ENCODE results near the gene ANTKMT. TPM values are rescaled to one million over a fixed set of nuclear protein-coding genes. Genes with fewer than 3 reads are reported as not detected.

ANTKMT gene
- total RNA-seq, 2 experiments from 2014 or later: 21.6 to 23.2 TPM

- Mint-ChIP-seq H3K27me3 (peaks cover 15% of the 10 kb centered on the region), H3K27ac (peak overlapping the region; percentile 74), H3K36me3 (no peaks in the 10 kb centered on the region), H3K9me3 (no peaks in the 10 kb centered on the region), H3K4me3 (peak overlapping the region; percentile 77), H3K4me1 (peaks cover 6% of the 10 kb centered on the region)
- DNase-seq (peak; percentile 82), ATAC-seq (ENCODE audit: low read depth) (peak; percentile 70)
- POLR2A ChIA-PET: interaction anchor here (0.7 to 2.3 kb wide), 9 partner anchors 11 to 93 kb away, joined by 3 to 11 read pairs (median 6); partner anchors contain the start of genes ANTKMT, CCDC78, CHTF18 and CIAO3
Observed at GRCh38 chr16:695355-696089, 25.4 kb upstream of the ANTKMT start.

DNA sequence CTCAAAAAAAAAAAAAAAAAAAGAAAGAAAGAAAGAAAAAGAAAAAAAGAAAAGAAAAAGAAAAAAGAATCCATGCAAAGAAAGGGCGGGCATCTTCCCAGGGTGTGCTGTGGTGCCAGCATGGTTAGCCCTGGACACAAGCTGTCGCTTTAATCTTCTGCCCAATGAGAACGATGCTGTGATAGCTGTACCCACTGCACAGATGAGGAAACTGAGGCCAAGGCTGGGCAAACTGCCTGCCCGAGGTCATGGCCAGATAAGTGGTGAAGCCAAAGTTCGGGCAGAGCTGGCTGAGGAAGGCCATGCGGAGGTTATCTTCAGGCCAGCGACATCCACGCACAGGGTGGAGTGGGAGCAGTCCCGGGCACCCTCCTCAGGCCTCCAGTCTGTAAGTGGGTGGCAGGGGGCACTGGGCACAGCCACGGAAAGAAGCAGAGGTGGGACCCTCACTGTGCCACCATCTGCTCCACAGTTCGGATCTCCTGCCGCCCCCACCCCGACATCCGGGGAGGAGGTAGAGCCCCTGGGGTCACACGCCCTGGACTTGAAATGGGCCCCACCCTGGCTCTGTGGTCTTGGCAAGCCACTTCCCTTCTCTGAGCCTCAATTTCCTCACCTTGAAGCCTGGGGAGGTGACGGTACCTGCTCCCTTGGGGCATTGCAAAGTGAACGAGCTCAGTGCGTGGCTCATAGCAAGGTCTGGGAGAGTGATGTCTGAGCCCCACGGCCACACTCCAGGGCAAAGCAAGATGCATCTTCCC lies 21.9 kb upstream of the ANTKMT start:
- ATAC-seq (ENCODE audit: low read depth) (no peak), DNase-seq (no peak)
- H3K4me1 Mint-ChIP-seq: peaks cover 6% of the 10 kb centered on the region
- no peaks in the 10 kb centered on the region for H3K36me3 Mint-ChIP-seq
- H3K4me3 Mint-ChIP-seq: peak overlapping the region; percentile 6
- POLR2A ChIA-PET: interaction anchor here (0.7 to 1.1 kb wide), 2 partner anchors 9 to 19 kb away, joined by 3 to 6 read pairs; partner anchors contain the start of gene WDR24
- peaks cover 17% of the 10 kb centered on the region for H3K27me3 Mint-ChIP-seq
- no peak overlapping the region for H3K27ac Mint-ChIP-seq
- H3K9me3 Mint-ChIP-seq: no peaks in the 10 kb centered on the region

DNA sequence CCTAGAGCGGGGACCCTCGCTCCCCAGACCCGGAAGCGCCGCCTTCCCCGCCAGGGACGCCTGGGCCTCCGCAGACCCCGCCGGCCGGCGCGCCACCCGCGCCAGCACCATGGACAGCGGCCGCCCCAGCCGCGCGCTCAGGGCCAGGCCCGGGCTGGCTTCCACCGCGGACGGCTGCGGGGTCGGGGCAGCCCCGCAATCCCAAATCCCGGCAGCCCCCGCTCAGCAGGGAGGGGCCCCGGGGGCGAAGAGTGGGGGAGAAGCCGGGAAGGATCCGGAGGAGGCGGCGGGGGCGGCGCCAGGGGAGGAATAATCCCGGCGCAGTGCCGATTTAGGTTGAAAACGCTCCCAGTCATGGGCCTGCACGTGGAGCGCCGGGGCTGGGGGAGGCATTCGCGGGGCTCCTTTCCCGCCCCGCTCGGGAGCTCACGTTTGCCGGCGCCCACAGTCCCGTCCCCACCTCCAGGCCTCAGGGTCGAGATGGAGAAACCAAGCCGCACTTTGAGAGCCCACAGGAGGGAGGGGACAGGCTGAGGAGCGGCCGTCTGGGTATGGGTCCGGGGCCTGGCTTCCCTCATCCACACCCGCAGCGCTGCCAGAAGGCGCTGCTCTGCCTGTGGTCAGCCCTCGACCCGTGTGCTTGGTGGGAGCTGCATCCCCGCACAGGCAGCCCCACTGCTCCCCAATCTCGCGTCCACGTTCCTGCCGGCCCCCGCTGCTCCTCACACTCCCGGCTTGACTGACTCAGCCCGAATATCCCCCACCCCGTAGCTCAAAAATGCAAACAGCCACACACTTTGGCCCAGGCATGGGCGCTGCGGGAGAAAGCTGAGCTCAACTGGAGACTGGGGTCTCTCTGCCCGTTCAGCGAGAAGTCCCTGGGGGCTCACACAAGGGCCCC lies 20.0 kb upstream of the ANTKMT start:
- peak; percentile 83 for DNase-seq
- Mint-ChIP-seq H3K36me3 (no peaks in the 10 kb centered on the region), H3K9me3 (no peaks in the 10 kb centered on the region)

GRCh38 chr16:702341-702740 lies 18.6 kb upstream of the ANTKMT start:
- H3K9me3 Mint-ChIP-seq: no peaks in the 10 kb centered on the region
- POLR2A ChIA-PET: no interaction called here
- no peak overlapping the region for H3K27ac Mint-ChIP-seq
- DNase-seq (no peak), ATAC-seq (ENCODE audit: low read depth) (no peak)
- H3K36me3 Mint-ChIP-seq: no peaks in the 10 kb centered on the region
- H3K4me1 Mint-ChIP-seq: peaks cover 3% of the 10 kb centered on the region
- H3K4me3 Mint-ChIP-seq: no peak overlapping the region
- peaks cover 29% of the 10 kb centered on the region for H3K27me3 Mint-ChIP-seq

More for the DNA sequence above, 20.0 kb upstream of the ANTKMT start:
- H3K27ac Mint-ChIP-seq: no peak overlapping the region
- peak; percentile 54 for ATAC-seq (ENCODE audit: low read depth)
- no peak overlapping the region for H3K4me3 Mint-ChIP-seq
- H3K4me1 Mint-ChIP-seq: peaks cover 3% of the 10 kb centered on the region
- POLR2A ChIA-PET: no interaction called here
- peaks cover 17% of the 10 kb centered on the region for H3K27me3 Mint-ChIP-seq

GRCh38 chr16:703406-703805 lies 17.5 kb upstream of the ANTKMT start:
- DNase-seq: no peak
- H3K4me1 Mint-ChIP-seq: peaks cover 3% of the 10 kb centered on the region
- H3K27me3 Mint-ChIP-seq: peaks cover 37% of the 10 kb centered on the region
- no peaks in the 10 kb centered on the region for H3K36me3 Mint-ChIP-seq
- POLR2A ChIA-PET: no interaction called here
- H3K27ac Mint-ChIP-seq: no peak overlapping the region
- ATAC-seq (ENCODE audit: low read depth): no peak
- H3K9me3 Mint-ChIP-seq: no peaks in the 10 kb centered on the region
- no peak overlapping the region for H3K4me3 Mint-ChIP-seq

GRCh38 chr16:704047-704446 lies 16.9 kb upstream of the ANTKMT start:
- Mint-ChIP-seq H3K4me1 (peaks cover 3% of the 10 kb centered on the region), H3K27ac (no peak overlapping the region), H3K27me3 (peaks cover 42% of the 10 kb centered on the region), H3K4me3 (no peak overlapping the region), H3K9me3 (no peaks in the 10 kb centered on the region), H3K36me3 (no peaks in the 10 kb centered on the region)
- ATAC-seq (ENCODE audit: low read depth): no peak
- POLR2A ChIA-PET: interaction anchor here (0.8 kb wide), 1 partner anchor 17 kb away, joined by 3 read pairs; the partner anchor contains the start of gene ANTKMT
- no peak for DNase-seq

DNA sequence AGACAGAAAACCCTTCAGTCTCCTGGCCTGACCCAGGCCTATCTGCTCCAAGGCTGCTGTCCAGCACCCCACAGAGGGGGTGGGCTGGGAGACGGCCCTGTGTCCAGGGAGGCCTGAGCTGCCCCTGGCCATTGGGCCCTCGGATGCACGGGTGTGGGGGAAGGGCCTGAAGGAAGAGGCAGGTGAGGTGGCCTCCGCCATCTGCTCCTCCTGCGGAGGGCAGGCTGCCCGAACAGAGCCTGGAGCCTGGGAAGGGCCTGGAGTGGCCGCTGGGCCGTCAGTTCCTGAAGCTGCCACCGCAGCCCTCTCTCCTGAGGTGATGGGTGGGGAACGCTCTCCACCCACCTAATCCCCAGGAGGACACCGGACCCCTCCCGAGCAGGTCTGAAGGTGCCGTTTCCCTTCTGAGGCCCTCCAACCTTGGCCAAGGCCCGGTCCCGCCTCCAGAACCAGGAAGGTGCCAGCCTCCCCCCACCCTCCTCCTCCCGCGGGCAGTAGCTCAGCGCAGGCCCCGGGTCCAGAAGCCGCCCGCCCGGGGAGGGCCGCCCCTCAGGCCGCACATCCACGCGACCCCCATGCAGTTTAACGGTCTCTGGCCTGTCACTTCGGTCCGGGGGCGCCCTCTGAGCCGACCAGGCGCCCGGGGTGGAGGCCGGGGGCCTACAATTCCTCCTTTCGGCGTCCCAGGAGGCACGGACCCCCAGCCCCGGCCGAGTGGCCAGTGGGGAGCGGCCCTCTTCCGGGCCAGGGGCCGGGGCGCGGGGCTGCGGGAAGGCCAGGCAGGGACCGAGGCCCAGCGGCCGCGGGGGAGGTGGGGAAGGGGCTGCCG lies 16.2 kb upstream of the ANTKMT start:
- DNase-seq (no peak), ATAC-seq (ENCODE audit: low read depth) (no peak)
- H3K9me3 Mint-ChIP-seq: no peaks in the 10 kb centered on the region
- no peaks in the 10 kb centered on the region for H3K4me1 Mint-ChIP-seq
- H3K27ac Mint-ChIP-seq: no peak overlapping the region
- H3K36me3 Mint-ChIP-seq: no peaks in the 10 kb centered on the region
- H3K4me3 Mint-ChIP-seq: no peak overlapping the region
- H3K27me3 Mint-ChIP-seq: peaks cover 48% of the 10 kb centered on the region
- POLR2A ChIA-PET: interaction anchor here (0.8 kb wide), 1 partner anchor 16 kb away, joined by 3 read pairs; the partner anchor contains the start of gene ANTKMT

DNA sequence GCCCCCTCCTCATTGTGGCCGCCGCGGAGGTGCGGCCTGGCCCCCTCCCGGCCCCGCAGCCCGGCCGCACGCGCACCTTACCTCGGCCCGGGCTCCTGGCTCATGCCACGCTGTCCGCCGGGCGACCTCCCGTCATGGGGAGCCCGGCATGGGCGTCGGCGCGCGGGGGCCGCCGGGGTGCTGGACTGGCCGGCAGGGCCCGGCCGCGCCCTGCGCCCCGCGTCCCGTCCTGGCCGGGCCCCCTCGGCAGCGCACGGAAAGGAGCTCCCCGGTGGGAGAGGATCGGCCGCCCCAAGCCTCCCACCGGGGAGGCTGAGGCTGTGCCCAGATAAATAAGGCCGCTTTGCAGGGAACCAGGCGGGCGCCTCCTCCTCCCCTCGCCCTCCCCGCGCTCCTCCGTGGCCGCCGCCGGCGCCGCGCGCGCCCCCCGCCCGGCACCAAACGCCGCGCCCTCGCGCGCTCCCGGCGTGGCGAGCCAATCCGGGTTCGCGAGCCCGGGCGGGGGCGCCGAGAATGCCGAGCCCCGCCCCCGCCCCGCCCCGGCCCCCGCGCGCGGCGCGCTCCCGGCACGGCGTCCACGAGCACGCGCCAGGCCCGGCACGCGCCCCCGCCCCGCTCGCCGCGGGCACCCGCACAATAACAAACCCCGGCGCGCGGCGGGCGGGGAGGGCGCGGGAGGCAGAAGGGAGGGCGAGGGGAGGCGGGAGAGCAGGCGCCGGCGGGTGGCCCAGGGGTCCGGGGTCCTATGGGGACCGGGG lies 15.3 kb upstream of the ANTKMT start, which contains the start of gene FBXL16:
TSS of gene FBXL16 (minus strand) at position 371 of the 758 bp plus-strand sequence. CDS start 8,396 bp downstream, outside the sequence.
- Mint-ChIP-seq H3K9me3 (no peaks in the 10 kb centered on the region), H3K4me1 (no peaks in the 10 kb centered on the region), H3K27me3 (peaks cover 45% of the 10 kb centered on the region), H3K36me3 (no peaks in the 10 kb centered on the region), H3K4me3 (no peak within 1 kb of the TSS), H3K27ac (no peak within 1 kb of the TSS)
- ATAC-seq (ENCODE audit: low read depth) (no peak), DNase-seq (no peak)
- POLR2A ChIA-PET: interaction anchor here (1.3 kb wide), 1 partner anchor 10 kb away, joined by 3 read pairs; no protein-coding TSS in a partner anchor

- no peak overlapping the region for H3K27ac Mint-ChIP-seq
Observed at GRCh38 chr16:706189-707061, 14.5 kb upstream of the ANTKMT start.

DNA sequence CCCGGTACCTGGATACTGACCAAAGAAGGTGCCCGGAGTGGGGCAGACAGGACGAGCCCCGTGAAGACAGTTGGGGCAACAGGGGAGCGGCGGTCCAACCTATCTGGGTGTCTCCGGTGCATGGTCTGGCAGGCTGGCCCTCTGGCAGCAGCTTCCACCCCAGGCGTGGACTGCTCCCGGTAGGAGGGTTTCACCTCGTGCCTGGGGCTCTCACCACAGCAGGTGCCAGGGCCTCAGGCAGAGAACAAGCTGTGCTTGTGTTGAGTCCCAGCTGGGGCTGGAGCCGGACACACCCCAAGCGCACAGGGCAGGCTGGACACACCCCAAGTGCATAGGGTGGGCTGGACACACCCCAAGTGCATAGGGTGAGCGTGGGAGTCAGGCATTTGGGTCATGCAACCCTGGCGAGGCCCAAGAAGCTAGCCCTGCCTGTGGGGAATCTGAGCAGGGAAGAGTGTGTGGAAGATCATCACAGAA lies 13.8 kb upstream of the ANTKMT start:
- Mint-ChIP-seq H3K27me3 (peaks cover 42% of the 10 kb centered on the region), H3K27ac (no peak overlapping the region), H3K9me3 (no peaks in the 10 kb centered on the region), H3K36me3 (no peaks in the 10 kb centered on the region), H3K4me1 (no peaks in the 10 kb centered on the region), H3K4me3 (no peak overlapping the region)
- DNase-seq: no peak
- POLR2A ChIA-PET: interaction anchor here (0.9 kb wide), 1 partner anchor 9 kb away, joined by 3 read pairs; no protein-coding TSS in a partner anchor
- no peak for ATAC-seq (ENCODE audit: low read depth)

More at GRCh38 chr16:706189-707061, 14.5 kb upstream of the ANTKMT start:
- H3K36me3 Mint-ChIP-seq: no peaks in the 10 kb centered on the region
- no peak for DNase-seq
- POLR2A ChIA-PET: interaction anchor here (0.9 to 1.3 kb wide), 2 partner anchors 10 to 11 kb away, joined by 3 read pairs; no protein-coding TSS in a partner anchor
- H3K4me3 Mint-ChIP-seq: no peak overlapping the region
- H3K9me3 Mint-ChIP-seq: no peaks in the 10 kb centered on the region
- H3K27me3 Mint-ChIP-seq: peaks cover 48% of the 10 kb centered on the region
- ATAC-seq (ENCODE audit: low read depth): no peak
- H3K4me1 Mint-ChIP-seq: no peaks in the 10 kb centered on the region

DNA sequence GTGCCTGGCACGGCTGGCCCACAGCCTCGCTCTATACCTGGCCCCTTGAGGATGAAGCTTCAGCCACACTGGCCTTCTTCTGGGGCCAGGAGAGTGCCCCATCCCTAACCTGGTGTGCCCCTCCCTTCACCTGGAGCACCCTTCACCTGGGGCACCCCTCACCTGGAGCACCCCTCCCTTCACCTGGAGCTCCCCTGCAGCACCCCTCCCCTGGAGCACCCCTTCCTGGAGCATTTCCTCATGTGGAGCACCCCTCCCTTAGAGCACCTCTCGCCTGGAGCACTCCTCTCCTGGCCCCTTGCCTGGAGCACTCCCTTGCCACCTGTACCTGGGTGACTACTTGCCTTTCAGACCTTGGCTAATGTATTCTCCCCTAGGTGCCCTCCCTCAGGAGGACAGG lies 12.9 kb upstream of the ANTKMT start:
- Mint-ChIP-seq H3K9me3 (no peaks in the 10 kb centered on the region), H3K36me3 (no peaks in the 10 kb centered on the region), H3K4me3 (no peak overlapping the region), H3K4me1 (no peaks in the 10 kb centered on the region), H3K27ac (no peak overlapping the region), H3K27me3 (peaks cover 40% of the 10 kb centered on the region)
- POLR2A ChIA-PET: interaction anchor here (1.0 kb wide), 1 partner anchor 80 kb away, joined by 4 read pairs; the partner anchor contains the start of genes CHTF18 and RPUSD1
- ATAC-seq (ENCODE audit: low read depth): no peak
- DNase-seq: no peak

Data from activated naive CD8-positive, alpha-beta T cell treated with anti-CD3 and anti-CD28 coated beads, Interleukin-2, amount 10 ng/mL, durations not matched to agents 7 days and 5 days (primary cell).